GM12801 (cell line): Measurements from ENCODE around the gene TUBA8.

Experiments used
- CTCF ChIP-seq: IDR thresholded peaks from one replicate; pipeline ENCODE4 v1.5.1; 2011; ENCODE audit warnings: control low read depth; ENCODE audit not compliant: insufficient read length; ENCODE audit errors: extremely low read depth

The TUBA8 gene

GRCh38 chr22:18091478-18091877 is 19.1 kb upstream of the TUBA8 start:
- TF ChIP-seq CTCF = no peak

- no peak for TF ChIP-seq CTCF
Observed at GRCh38 chr22:18091916-18092526, 18.6 kb upstream of the TUBA8 start.

- no peak for TF ChIP-seq CTCF
Observed at GRCh38 chr22:18093661-18094060, 16.9 kb upstream of the TUBA8 start.

- no peak for TF ChIP-seq CTCF
Observed at GRCh38 chr22:18095101-18095805, 15.4 kb upstream of the TUBA8 start.

GRCh38 chr22:18096823-18097222 is 13.8 kb upstream of the TUBA8 start:
- TF ChIP-seq CTCF = no peak

- TF ChIP-seq CTCF = no peak
Observed at GRCh38 chr22:18100781-18101180, 9.8 kb upstream of the TUBA8 start.

- no peak for TF ChIP-seq CTCF
Observed at GRCh38 chr22:18101536-18101935, 9.1 kb upstream of the TUBA8 start.
